GM23248 (cell line): ENCODE results near the gene DET1.
"Not testable (repeated sequence)": the region's sequence is repeated elsewhere in the genome, so short reads cannot be mapped to it uniquely, and the experiment has no call there.

Experiments used
- EZH2 ChIP-seq: fragments of 200-600 bp; sonication (generic); IDR thresholded peaks from 2 replicates; pipeline ENCODE4 v1.6.1; 2018; ENCODE audit warnings: antibody characterized with exemption, mild to moderate bottlenecking; ENCODE audit not compliant: insufficient read depth, poor library complexity, severe bottlenecking
- EZH2phosphoT487 ChIP-seq: fragments of 200-600 bp; sonication (generic); IDR thresholded peaks from 2 replicates; pipeline ENCODE4 v1.6.1; 2018; ENCODE audit warnings: antibody characterized with exemption, moderate library complexity, mild to moderate bottlenecking, low read depth; ENCODE audit not compliant: insufficient read depth

DNA sequence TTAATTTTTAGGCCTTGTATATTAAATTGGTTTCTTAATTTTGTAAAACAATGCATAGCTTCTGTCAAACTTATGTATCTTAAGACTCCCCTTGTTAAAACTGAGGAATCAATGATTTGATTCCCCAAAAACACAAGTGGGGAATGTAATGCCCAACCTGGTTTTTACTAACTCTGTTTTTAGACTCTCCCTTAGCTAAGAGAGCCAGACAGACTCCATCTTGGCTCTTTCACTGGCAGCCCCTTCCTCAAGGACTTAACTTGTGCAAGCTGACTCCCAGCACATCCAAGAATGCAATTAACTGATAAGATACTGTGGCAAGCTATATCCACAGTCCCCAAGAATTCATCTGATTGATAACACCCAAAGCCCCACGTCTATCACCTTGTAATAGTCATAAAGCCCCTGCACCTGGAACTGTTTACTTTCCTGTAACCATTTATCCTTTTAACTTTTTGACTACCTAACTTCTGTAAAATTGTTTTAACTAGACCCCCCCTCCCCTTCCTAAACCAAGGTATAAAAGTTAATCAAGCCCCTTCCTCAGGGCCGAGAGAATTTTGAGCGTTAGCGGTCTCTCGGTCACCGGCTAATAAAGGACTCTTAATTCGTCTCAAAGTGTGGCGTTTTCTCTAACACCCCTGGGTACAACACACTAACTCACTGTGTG is 768 bp downstream of the DET1 start:
- TF ChIP-seq EZH2phosphoT487, EZH2: not testable (repeated sequence)
